ENCODE results near the gene CCHCR1. TPM values are rescaled to one million over a fixed set of nuclear protein-coding genes. Genes with fewer than 3 reads are reported as not detected.

The CCHCR1 gene
- total RNA-seq, 1 donor from 2014 or later, result 36.8 TPM

DNA sequence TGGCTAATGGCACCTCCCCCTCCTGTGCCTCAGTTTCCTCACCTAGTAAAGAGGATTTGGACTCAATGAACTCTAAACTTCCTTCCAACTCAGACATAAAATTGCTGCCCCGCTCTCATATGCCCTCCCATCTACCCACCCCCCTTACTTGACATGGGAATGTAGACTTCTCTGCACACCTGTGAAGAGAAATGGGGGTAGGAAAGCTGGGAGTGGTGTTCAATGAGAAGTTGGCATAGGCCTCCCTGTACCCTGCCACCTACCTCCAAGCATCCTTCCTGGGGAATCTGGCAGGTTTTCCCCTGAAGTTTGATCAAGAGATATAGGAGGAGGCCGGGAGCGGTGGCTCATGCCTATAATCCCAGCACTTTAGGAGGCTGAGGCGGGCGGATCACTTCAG, 16.8 kb upstream of the CCHCR1 start:
- no peaks in the 10 kb centered on the region for H3K36me3 Mint-ChIP-seq
- no peak overlapping the region for H3K4me3 Mint-ChIP-seq
- peaks cover 24% of the 10 kb centered on the region for H3K27me3 Mint-ChIP-seq
- DNase-seq (ENCODE audit: extremely low spot score, unreplicated experiment), result no peak
- peaks cover 10% of the 10 kb centered on the region for H3K4me1 Mint-ChIP-seq (ENCODE audit: unreplicated experiment)
- H3K27ac Mint-ChIP-seq, result no peak overlapping the region
- no peak for TF ChIP-seq CTCF (conservative IDR thresholded peaks at IDR 0.05)
- H3K9me3 Mint-ChIP-seq, result no peaks in the 10 kb centered on the region

GRCh38 chr6:31173406-31173805, 15.8 kb upstream of the CCHCR1 start:
- no peak for TF ChIP-seq CTCF (conservative IDR thresholded peaks at IDR 0.05)
- Mint-ChIP-seq H3K9me3 (no peaks in the 10 kb centered on the region), H3K27ac (no peak overlapping the region), H3K4me1 (ENCODE audit: unreplicated experiment) (peaks cover 13% of the 10 kb centered on the region), H3K36me3 (no peaks in the 10 kb centered on the region), H3K27me3 (peaks cover 27% of the 10 kb centered on the region), H3K4me3 (no peak overlapping the region)
- DNase-seq (ENCODE audit: extremely low spot score, unreplicated experiment), result no peak

DNA sequence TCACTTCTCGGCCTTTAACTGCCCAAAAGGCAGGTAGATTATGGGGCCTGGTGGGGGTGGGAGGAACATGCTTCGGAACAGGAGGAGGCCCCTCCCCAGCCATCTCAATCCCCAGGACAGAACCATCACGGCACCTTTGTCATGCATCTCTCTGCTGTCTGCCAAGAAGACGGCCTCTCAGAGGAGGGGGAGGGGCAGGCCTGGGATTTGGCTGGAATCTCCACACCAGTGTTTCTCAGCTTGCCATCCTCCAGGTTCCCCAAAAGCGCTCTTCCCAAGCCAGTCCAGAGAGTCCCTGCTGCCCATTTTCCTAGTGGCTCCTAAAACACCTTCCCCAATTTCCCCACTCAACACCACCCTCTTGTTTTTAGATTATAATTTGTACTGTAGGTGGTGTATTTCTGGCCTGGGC, 15.4 kb upstream of the CCHCR1 start:
- no peaks in the 10 kb centered on the region for H3K9me3 Mint-ChIP-seq
- H3K27me3 Mint-ChIP-seq, result peaks cover 28% of the 10 kb centered on the region
- H3K4me1 Mint-ChIP-seq (ENCODE audit: unreplicated experiment), result peaks cover 13% of the 10 kb centered on the region
- H3K36me3 Mint-ChIP-seq, result no peaks in the 10 kb centered on the region
- TF ChIP-seq CTCF (conservative IDR thresholded peaks at IDR 0.05), result no peak
- H3K27ac Mint-ChIP-seq, result no peak overlapping the region
- H3K4me3 Mint-ChIP-seq, result no peak overlapping the region
- DNase-seq (ENCODE audit: extremely low spot score, unreplicated experiment), result no peak

DNA sequence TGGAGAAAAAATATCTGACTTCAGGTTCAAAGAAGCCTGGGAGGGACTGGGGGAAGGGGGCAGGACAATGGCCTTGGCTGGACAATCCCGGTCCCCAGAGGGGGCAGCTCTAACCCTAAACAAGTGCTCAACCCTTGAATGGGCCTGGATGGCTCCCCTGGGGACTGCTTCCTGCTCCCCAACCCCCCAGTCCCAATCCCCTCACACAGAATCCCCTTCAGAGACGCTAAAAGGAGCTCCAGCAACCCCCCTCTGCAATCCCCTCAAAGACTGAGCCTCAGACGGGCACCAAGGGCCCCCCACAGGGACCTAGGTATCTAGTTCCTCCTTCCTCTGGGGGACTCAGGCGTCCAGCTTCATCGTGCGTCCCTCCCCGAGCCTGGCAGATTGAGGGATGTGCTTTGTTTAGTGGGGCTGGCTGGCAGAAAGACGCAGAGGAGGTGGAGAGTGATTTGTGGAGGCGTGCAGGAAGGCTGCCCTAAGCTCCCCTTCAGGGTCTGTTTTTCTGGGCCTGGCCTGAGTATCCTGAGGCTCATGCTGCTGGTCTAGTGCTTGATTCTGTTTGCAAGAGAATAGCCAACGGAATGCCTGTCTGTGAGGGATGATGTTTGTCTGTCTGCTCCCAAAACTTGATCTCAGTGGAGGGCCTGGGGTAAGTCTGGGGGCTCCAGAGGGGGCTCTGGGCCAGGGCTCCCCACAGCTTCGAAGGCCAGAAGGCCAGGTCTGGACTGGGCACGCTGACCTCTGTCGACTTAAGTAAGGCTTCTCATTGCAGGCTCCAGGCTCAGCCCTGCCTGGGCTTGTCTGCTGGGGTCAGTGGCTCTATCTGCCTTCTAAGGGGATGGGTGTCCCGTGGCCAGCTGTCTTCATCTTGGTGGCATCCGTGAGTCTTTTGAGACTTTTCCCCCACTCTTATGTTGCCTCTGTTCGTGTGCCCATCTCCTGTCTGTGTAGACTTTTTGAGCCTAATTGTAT, 14.6 kb upstream of the CCHCR1 start:
- H3K36me3 Mint-ChIP-seq, result no peaks in the 10 kb centered on the region
- TF ChIP-seq CTCF (conservative IDR thresholded peaks at IDR 0.05), result no peak
- no peak overlapping the region for H3K4me3 Mint-ChIP-seq
- H3K9me3 Mint-ChIP-seq, result no peaks in the 10 kb centered on the region
- no peak overlapping the region for H3K27ac Mint-ChIP-seq
- peaks cover 28% of the 10 kb centered on the region for H3K27me3 Mint-ChIP-seq
- peaks cover 13% of the 10 kb centered on the region for H3K4me1 Mint-ChIP-seq (ENCODE audit: unreplicated experiment)
- no peak for DNase-seq (ENCODE audit: extremely low spot score, unreplicated experiment)

- H3K36me3 Mint-ChIP-seq, result no peaks in the 10 kb centered on the region
- no peak overlapping the region for H3K27ac Mint-ChIP-seq
Measured at GRCh38 chr6:31170987-31171671, 13.5 kb upstream of the CCHCR1 start.

More at GRCh38 chr6:31170987-31171671, 13.5 kb upstream of the CCHCR1 start:
- peaks cover 13% of the 10 kb centered on the region for H3K4me1 Mint-ChIP-seq (ENCODE audit: unreplicated experiment)
- H3K27me3 Mint-ChIP-seq, result peaks cover 27% of the 10 kb centered on the region
- no peak for DNase-seq (ENCODE audit: extremely low spot score, unreplicated experiment)
- H3K9me3 Mint-ChIP-seq, result no peaks in the 10 kb centered on the region
- H3K4me3 Mint-ChIP-seq, result no peak overlapping the region
- TF ChIP-seq CTCF (conservative IDR thresholded peaks at IDR 0.05), result no peak

All from type B pancreatic cell (in vitro differentiated cells).